NCI-H446 (cell line): Measurements from ENCODE around the gene TBC1D4.

Source experiments
- DNase-seq, 2 experiments: peaks; one replicate each; lab custom pipeline; 2025; lab: John Stamatoyannopoulos, UW

The TBC1D4 gene

DNA sequence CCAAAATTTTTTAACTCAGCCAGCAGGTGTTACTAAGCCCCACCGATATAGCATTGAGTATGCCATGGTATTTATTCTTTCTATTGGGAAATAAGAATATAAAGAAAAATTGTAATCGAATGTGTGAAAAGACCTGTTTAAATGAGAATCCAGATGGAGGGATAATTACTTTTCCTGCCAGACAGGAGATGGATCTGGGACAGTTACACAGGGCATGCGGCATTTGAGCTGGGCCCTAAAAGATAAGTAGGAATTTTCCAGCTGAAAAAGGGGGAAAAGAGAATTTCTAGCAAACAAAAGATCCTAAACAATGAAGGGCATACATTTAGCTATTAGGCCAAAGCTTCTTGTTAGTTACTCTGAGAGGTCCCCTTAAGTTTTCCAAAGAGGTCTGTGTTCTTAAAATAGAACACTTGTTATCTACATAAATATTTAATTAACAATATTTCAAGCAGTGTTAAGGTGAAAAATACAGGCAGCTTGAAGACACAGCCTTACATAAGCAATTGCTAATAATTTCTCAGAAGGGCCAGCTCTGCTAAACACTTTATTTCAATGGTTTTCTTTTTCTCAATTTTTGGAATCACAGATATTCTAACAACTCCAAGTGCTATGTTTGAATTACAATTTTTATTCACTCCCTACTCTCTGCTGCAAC, 63.7 kb downstream of the TBC1D4 start:
- DNase-seq: no peak

GRCh38 chr13:75417656-75418055, 64.3 kb downstream of the TBC1D4 start:
- no peak for DNase-seq

DNA sequence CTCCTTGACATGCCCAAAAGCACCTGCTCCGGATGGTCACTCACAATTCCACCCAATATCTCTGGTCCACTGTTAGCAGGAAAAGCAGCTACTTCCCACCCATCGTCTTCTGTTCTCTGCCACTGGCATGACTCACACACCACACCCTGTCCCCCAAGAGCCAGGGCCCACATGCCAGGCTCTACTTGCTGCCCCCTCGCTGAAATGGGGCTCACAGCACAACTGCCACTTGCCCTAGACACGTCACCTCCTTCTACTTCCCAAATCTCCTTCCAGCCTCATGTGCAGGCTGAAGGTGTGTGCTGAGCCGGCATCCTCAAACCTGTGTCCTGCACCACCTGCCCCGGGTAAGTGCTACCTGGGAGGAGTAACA, 65.0 kb downstream of the TBC1D4 start:
- DNase-seq: no peak

DNA sequence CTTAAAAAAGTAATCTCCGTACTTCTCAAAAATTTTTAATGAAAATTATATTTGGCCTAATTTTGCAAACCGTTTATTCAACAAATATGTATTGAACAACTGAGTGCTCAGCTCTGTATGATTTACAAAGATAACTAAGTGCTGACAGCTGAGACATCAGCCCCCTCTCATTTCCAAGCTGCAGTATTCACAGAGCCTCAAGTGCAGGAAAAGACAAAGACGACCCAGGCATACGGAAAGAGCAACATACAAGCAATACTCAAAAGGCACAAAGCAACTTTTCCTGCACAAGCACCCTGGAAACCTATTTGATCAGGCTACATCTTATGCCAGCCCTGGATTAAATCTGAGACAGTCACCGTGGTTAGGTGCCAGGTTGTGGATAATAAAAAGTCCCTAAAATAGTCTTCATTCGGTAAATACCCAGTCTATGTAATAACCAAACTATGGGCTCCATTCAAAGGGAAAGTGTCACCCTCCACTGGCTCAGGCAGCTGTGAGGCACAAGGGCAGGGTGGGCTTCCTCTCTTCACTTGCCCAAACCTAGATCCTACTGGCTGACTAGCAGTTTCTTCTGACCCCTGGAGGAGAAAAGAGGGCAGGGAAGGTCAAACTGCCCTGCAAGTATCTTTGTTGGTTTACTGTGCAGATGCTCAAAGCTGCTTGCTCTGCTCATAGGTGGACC, 65.5 kb downstream of the TBC1D4 start:
- no peak for DNase-seq

DNA sequence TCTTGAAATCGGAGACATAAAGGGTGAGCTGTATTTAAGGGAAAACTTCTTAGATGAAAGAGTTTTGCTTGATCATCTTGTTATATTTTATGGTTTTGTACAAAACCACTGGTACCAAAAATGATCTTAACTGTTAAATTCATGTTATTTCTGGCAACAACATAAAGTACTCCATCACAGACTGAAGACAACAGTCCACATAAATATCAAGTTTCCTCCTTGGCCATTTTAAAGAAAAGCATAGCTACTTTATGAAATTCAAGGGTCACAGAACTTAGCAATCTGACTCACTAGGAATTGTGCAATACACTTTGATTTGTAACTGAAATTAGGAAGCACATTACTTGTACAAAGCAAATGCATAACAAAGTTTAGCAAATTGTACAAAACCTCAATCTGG, 66.3 kb downstream of the TBC1D4 start:
- no peak for DNase-seq

- no peak for DNase-seq
Observed at GRCh38 chr13:75415171-75415570, 66.8 kb downstream of the TBC1D4 start.

- no peak for DNase-seq
Observed at GRCh38 chr13:75414036-75414827, 67.7 kb downstream of the TBC1D4 start.

DNA sequence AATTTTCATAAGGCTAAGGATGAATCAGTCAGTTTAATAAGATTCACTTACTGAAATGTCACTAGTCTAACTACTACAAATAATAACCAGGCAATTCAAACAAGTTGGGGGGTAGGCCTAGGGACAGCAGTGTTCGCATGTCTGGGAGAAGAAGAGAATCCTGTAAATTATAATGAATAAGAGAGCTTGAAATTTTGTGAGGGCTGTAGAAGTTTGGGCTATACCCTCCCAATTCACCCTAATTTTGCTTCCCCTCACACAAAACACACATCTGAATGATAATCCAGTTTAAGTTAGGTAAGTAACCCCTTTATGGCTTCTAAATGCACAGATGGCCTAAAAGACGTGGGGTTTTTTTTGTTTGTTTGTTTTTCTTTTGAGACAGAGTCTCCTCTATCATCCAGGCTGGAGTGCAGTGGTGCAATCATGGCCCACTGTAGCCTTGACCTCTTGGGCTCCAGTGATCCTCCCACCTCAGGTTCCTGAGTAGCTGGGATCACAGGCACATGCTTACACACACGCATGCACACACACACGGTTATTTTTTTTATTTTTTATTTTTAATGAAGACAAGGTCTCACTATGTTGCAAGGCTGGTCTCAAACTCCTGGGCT, 69.9 kb downstream of the TBC1D4 start:
- DNase-seq: no peak

DNA sequence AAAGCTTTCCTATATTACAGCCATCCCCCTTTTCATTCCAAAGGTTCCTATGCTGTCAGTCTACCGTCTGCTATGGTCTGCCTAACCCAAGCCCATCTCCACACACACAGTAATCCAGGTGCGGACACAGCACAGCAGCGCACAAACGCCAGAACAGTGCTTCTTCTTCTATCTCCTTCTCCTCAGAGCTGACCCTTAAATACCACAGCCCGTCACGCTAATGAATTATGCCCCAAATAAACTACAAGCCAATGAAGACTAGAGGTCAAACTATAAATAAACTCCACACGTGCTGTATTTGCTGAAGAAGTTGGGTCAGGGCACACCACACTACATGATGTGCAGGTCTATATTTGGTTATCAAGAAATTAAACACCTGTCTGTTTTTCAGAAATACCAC, 71.8 kb downstream of the TBC1D4 start:
- no peak for DNase-seq

DNA sequence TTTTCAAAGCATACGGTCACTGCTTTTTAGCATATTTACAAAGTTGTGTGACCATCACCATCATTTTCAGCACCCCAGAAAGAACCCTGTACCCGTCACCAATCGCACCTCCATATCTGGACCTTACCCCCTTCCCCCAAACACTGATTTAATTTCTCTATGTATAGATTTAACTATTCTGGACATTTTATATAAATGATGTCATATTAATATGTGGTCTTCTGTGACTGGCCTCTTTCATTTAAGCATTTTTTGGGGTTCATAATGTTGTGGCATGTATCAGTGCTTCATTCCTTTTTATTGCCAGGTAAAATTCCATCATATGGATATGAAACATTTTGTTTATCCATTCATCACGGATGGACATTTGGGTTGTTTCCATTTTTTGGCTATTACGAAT, 74.0 kb downstream of the TBC1D4 start:
- DNase-seq: no peak

DNA sequence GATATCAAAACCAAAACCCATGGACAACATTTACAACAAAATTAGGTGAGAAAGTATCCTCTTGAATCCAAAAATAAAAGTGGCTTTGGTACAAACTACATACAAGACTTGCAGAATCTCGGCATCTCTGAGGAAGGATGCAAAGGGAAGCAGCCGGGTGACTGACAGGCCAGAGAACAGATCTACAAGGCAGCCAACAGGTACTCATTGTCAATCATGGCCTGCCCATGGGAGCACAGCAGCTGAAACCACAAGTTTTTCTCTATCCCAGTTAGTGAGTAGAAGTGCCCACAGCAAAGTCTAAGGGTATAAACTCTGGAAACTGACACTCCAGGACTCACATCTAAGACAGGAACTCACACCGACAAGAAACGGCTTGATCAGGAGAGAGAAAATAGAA, 74.5 kb downstream of the TBC1D4 start:
- DNase-seq: no peak

DNA sequence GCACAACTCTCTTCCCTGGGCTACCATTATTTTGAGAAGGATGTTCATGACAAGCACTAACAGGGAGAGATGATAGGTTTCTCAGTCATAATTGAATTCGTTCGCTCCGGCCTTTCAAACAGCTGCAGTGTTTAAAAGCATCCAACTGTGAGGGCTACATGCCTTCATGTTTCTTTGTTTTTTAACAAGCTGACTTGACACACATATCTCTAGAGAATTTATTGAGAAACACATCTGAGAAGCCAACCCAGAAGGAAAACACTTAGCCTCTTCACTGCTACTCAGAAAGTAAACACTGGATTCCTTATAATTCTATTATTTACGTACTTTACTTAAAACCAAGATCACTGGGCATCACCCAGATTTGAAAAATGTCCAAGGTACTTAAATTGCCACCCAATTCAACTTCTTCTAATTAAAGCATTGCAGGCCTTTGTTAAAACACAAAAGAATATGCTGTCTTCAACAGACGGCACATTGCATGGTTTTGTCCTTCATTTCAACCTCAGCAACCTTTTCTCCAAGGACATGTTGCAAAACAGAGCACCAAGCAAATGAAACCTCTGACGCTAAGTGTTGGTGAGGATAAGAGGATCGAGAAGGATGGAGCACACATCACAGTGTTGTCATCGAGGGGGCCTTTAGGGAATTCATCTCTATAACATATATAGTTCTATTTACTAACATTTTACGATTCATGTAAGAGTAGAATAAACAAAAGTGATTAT, 75.8 kb downstream of the TBC1D4 start:
- DNase-seq: no peak

- no peak for DNase-seq
Observed at GRCh38 chr13:75404726-75405125, 77.2 kb downstream of the TBC1D4 start.

GRCh38 chr13:75402787-75403186, 79.2 kb downstream of the TBC1D4 start:
- DNase-seq: no peak

DNA sequence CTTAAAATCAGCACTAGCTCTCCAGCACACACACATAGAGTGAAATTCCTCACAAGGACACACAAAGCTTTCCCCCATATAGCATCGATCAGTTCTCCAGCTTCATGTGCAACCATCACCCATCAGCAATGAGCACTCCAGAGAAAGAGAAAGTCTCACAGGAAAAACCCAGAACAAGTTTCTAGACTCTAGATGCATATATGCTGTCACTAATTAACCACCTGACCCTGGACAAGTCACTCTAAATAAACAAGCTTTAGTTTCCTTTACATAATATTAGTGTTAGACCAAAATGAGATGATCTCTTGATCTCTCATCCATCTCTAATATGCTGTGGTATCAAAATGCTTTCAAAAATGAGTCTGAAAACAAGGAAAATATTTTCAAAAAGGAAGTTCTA, 81.2 kb downstream of the TBC1D4 start:
- no peak for DNase-seq

- DNase-seq: no peak
Observed at GRCh38 chr13:75399879-75400217, 82.1 kb downstream of the TBC1D4 start.

- DNase-seq: no peak
Observed at GRCh38 chr13:75399168-75399878, 82.6 kb downstream of the TBC1D4 start.

DNA sequence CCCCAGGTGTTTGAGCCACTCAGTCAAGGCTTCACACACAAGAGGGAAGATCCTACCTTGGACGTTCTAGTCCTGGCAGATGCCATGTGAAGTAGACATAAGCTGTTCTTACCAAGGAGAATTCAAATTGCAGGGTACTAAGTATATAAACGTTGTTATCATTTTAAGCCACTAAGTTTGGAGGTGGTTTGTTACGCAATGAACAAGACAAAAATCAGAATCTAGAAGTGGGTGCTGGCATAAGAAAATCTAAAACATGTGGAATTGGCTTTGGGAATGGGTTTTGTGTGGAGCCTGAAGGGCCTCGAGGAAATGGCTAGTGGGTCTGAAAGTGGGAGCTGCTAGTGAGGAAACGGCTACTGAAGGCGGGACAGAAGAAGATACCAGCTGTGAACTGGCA, 83.9 kb downstream of the TBC1D4 start:
- DNase-seq: no peak

DNA sequence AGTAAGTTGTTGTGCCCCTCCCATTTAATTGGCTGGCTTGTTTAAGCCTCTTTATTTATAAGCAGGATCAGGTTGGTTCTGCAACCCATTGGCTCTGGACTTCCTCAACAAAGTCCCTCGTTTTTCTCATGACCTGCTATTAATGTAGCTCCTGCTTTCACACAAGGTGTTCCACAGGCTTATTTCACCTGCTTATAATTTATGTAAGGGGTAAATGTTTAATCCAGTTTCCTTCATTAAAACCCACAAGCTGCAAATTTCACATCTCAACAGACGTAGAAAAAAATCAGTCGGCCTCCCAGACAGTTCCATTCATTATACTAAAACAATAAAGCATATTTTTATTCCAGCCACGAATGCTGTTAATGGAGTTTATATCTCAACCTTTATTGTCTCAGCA, 86.1 kb downstream of the TBC1D4 start:
- DNase-seq: no peak

DNA sequence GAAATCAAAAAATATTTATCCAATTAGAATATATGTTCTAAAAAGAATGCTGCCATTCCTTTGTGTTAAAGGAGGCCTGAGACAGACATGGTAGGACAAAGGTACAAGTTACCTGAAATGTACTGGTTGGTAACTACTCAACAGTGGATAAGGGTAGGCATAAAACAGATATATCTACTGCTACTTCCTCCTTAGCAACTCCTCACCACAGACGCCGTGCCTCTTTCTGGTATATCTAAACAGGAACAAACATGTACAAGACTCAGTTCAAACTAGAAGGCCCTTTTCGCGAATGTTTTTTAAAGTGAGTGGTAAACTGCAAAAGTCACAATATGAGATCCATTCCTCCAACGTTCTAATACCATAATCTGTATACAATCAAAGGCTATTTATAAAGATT, 86.9 kb downstream of the TBC1D4 start:
- no peak for DNase-seq

- DNase-seq: no peak
Observed at GRCh38 chr13:75393839-75394520, 88.0 kb downstream of the TBC1D4 start.
